NCI-H2081 treated with DMSO at 0.1 percent for 48 hours (cell line): Measurements from ENCODE around the gene ZNHIT1.
"Not testable (repeated sequence)": the region's sequence is repeated elsewhere in the genome, so short reads cannot be mapped to it uniquely, and the experiment has no call there.

Source experiments
- DNase-seq: peaks from one replicate; lab custom pipeline; 2025; lab: John Stamatoyannopoulos, UW

Gene ZNHIT1

DNA sequence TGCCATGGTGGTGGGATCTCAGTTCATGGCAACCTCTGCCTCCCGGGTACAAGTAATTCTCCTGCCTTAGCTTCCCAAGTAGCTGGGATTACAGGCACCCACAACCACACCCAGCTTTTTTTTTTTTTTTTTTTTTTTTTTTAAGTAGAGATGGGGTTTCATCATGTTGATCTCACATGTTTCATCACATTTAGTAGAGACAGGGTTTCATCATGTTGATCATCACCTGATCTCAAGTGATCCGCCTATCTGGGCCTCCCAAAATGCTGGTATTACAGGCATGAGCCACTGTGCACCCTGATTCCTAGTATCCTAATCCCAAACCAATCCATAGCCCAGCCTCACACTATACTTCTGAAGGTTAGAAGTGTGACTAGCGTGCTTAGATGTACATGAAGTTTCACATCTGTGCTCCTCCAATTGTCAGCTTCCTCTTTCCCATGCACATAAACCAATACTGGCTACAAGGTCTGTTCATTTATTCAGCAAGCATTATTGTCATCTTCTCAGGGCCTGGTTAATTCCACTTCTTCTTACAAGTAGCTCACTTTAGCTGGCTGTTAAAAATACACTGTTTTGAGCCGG lies 31.0 kb upstream of the ZNHIT1 start:
- no peak for DNase-seq

DNA sequence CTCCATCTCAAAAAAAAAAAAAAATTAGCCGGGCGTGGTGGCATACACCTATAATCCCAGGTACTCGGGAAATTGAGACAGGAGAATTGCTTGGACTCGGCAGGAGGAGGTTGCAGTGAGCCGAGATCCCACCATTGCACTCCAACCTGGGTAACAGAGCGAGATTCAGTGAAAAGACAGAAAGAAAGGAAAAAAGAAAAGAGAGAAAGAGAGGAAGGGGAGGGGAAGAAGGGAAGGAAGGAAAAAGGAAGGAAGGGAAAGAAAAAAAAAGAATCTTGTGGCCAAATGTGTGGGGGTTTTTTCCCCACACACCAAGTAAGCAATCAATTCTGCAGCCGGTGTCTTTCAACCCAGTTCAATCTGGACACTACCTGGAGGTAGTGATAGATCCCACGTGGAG lies 28.9 kb upstream of the ZNHIT1 start:
- DNase-seq: no peak

GRCh38 chr7:101195884-101196283 lies 22.1 kb upstream of the ZNHIT1 start:
- no peak for DNase-seq

DNA sequence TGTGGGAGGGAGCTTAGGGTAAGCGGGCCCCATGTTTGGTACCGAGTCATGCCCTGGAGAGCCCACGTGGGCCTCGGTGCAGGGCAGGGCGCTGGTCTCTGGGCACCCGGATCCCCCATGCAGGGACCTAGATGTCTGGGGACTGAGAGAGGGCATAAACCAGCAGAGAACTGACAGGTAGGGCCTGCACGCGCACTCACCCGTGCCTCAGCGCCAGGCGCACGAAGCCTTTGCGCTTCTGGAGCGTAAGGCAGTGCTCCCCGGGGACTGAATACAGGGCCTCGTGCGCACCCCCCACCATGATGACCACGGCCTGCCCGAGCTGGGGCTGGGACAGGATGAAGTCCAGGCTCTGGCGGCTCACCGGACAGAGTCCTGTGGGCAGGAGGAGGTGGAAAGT lies 20.0 kb upstream of the ZNHIT1 start:
- DNase-seq: no peak

GRCh38 chr7:101198476-101198875 lies 19.5 kb upstream of the ZNHIT1 start:
- DNase-seq: no peak

GRCh38 chr7:101199522-101199921 lies 18.4 kb upstream of the ZNHIT1 start:
- not testable (repeated sequence) for DNase-seq

GRCh38 chr7:101200504-101200861 lies 17.5 kb upstream of the ZNHIT1 start:
- no peak for DNase-seq

DNA sequence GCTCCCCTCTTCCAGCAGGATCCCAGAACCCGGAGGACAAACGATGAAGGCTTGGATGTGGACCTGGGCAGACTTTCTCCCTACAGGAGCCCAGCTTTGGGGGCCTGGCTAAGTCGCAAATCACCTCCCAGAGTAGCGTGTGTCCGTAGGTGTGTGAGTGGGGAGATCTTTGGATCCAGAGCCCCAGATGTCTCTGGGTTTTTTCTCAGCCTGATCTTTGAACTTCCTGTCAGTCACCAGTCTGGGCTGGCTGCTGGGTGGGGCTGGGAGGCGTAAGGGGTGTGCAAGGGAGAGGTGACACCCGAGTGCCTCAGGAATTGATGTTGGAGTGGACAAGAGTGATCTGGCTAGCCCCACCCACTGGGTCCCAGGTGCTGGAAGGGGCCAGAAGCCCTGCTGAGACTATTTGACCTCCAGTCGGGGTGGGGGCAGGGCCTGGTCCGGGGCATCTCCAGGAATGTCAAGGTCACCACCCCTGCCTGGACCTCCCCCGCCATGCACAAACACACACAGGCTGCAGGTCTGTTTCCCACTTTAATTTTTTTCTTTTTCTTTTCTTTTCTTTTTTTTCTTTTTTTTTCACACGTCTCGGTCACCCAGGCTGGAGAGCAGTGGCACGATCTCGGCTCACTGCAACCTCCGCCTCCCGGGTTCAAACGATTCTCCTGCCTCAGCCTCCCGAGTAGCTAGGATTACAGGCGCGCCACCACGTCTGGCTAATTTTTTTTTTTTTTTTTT lies 16.9 kb upstream of the ZNHIT1 start, which contains the start of gene MOGAT3:
Gene MOGAT3 (minus strand): TSS at position 175 of the 738 bp plus-strand sequence. CDS start 182 bp downstream, outside the sequence.
- DNase-seq: no peak

GRCh38 chr7:101201695-101202602 lies 16.0 kb upstream of the ZNHIT1 start:
- DNase-seq: no peak

- DNase-seq: no peak
Observed at GRCh38 chr7:101202603-101202918, 15.4 kb upstream of the ZNHIT1 start.

DNA sequence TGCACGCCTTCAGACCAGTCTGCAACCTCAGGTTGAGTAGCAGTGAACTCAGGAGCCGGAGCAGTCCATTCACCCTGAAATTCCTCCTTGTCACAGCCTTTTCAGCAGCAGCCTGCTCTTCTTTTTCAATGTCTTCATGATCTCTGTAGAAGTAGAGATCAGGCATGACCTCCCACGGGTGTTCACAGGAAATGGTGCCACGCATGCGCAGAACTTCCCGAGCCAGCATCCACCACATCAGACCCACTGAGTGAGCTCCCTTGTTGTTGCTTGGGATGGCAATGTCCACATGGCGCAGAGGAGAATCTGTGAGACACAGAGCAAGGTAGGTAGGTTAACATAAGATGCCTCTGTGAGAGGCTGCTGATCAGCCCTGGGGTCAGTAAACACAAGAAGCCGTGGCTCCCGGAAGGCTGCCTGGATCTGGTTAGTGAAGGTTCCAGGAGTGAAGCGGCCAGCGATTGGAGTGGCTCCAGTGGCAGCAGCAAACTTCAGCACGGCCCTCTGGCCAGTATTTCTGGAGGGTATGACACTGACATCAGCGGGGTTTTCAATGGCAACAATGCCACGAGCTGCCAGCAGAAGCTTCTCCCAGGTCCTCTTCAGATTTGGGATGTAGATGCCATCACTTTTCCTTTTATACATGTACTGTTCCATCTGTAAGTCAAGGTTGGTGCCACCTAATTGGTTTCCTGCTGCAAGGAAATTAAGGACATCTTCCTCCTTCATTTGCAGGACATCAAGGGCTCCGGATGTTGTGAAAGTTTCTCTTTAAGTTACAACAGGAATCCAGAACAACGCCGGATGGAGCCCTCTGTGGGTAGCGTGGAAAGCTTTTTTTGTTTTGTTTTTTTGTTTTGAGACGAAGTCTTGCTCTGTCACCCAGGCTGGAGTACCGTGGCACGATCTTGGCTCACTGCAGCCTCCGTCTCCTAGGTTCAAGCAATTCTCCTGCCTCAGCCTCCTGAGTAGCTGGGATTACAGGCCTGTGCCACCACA lies 13.9 kb upstream of the ZNHIT1 start:
- DNase-seq: not testable (repeated sequence)

GRCh38 chr7:101205901-101206664 lies 11.9 kb upstream of the ZNHIT1 start:
- no peak for DNase-seq

DNA sequence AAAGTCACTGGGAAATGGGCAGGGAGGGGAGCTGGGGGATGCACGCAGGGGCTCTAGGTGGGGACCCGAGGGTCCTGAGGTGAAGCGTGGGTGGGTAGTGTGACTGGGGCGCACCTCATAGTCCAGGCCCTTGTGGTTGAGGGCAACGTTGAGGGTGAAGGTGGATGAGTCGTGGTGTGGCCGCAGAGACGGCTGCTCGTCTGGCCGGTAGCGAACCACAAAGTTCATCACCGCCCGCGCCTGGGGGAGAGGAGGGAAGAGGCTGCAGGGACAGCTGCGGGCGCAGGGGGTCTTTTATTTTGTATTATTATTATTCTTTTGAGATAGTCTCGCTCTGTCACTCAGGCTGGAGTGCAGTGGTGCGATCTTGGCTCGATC lies 11.3 kb upstream of the ZNHIT1 start:
- no peak for DNase-seq

DNA sequence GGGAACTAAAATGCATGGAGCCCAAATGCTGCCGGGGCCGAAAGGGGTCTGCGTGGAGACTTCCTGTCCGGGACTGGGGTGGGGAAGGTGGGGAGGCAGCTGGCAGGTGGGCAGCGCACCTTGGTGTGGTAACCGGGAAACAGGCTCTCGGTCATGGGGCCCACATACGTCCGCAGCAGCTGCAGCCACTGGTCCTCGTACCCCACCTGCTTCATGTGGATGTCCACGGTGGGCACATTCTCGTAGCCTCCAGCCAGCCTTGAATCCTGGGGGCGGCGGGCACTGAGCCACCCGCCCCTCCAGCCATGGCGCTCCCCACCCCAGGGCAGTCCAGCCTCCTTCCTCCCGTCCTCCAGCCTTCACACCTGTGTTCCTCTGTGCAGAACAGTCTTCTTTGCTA lies 10.5 kb upstream of the ZNHIT1 start:
- no peak for DNase-seq

DNA sequence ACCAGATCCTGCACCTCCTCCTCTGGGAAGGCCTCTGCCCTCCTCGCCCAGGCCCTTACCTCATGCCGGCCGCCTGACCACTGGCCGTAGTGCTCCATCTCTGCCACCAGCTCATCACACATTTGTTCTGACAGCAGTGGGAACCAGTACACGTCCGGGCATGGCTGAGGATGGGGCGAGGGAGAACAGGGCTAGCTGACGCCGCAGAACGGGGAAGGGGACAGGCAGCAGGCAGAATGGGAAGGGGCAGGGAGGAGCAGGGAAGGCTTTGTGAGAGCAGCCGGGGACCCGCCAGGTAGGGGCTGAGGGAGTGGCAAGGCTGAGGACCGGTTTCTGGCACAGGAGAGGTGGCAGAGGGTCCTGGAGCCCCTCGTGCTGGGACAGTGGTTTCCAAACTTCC lies 9.2 kb upstream of the ZNHIT1 start:
- DNase-seq: no peak

DNA sequence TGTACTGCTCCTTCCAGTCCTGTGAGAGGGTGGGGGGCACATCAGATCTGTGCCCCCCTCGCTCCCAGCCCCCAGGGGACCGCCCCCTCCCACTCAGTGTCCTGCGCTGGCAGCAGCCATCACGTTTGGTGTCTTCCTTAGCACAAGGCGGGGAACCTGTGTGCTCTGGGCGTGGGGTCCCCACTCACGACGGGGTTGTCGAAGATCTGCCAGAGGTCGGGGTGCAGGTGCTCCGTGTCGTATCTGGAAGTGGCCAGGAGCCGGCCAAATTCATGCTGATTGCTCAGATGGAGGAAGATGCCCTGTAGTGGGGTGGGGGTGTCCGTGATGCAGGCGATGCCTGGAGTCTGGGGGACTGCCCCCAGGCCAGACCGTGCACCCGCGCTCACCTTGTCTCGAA lies 7.8 kb upstream of the ZNHIT1 start:
- DNase-seq: no peak

GRCh38 chr7:101211501-101211900 lies 6.5 kb upstream of the ZNHIT1 start:
- no peak for DNase-seq

DNA sequence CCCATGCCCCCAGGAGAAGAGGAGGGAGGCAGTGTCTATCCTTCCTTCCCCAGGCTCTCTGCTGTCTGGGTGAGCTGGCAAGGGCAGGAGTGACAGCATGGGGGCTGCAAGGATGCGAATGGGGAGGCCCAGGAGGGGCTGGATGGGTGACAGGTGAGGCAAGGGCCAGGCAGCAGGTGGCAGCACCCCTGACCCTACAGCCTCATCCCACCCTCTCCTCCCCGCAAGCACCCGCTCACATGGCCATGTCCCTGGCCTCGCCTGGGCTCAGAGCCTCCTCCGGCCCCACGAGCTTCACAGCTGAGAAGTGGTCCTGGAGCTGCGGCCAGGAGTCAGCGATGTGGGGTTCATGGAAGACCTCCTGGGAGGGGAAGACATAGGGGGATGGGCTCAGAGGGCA lies 6.0 kb upstream of the ZNHIT1 start:
- DNase-seq: no peak

GRCh38 chr7:101216001-101216859 lies 1.7 kb upstream of the ZNHIT1 start:
- DNase-seq: no peak

GRCh38 chr7:101216860-101217387 lies 1.0 kb upstream of the ZNHIT1 start:
- no peak for DNase-seq
